CMK (cell line): ENCODE measurements around the gene TCEAL1.
"Not testable (repeated sequence)": the region's sequence is repeated elsewhere in the genome, so short reads cannot be mapped to it uniquely, and the experiment has no call there.

Experiments used
- DNase-seq: peaks from one replicate; pipeline ENCODE4 v3.0.0-alpha.2; 2010; ENCODE audit warnings: low read depth

Gene TCEAL1, protein sequence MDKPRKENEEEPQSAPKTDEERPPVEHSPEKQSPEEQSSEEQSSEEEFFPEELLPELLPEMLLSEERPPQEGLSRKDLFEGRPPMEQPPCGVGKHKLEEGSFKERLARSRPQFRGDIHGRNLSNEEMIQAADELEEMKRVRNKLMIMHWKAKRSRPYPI

DNA sequence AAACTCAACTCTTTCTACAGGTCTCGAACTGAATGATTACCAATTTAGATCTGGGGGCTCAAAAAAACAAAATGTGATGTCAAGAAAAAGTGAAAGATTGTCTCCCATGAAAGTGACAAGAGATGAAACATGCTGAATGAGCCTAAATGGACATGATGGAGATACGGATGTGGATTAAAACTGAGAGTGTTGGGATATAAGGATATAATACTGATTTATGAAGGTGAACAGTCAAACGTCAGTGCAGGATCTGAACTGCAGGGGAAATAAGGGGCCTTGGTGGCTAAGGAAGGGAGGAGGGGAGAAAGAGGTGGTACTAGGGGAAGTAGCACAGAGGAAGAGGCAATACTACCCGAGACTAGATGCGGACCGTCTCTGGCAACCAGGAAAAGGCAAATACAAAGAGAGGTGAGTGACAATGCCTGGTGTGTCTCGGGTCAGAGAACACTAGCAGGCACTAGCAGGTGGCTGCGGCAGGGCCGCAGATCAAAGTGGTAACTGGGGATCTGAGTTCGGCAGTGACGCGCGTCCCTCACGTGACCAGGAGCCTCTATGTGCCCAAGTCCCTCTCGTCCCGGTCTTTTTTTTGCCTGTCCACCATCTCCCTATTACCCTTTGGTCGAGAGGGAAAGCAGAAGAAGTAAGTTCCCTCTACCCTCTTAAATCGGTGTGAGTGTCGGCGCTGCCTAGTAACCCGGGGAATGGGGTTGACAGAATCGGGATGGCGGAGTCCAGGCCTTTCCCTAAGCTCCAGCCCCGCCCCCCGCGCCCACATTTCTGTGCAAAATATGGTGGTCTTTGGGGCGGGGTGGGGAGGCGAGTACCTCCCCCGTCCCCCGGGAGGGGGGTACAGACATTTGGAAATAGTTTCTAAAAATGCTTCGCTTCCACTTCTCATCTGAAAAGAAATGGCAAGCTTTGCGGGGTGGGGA lies at the start of gene TCEAL1:
Gene TCEAL1 (plus strand): TSS at position 590 of the 932 bp plus-strand sequence. CDS start 942 bp downstream, outside the sequence.
- DNase-seq, result no peak

DNA sequence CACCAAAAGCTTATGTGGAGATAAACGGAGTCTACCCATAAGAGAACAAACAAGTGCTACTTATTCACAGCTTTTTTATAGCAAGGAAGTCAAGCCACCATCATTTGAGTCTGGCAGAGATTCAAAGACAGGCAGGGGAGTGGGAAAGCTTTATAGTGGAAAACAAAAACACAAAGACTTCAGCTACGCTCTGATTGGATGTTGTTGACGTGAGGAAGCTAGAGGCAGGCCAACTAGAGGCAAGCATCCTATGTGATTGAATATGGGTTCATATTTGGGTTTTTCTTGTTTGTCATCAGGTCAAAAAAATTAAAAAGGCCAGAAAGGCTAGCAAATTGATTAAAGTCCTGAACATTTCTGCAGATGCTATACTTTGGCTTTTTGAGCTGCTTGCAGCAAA lies 44.2 kb upstream of the TCEAL1 start:
- no peak for DNase-seq

- no peak for DNase-seq
Observed at GRCh38 chrX:103585411-103586313, 43.1 kb upstream of the TCEAL1 start, which contains the start of gene TCEAL4. TSS of gene TCEAL4 (plus strand) at chrX:103585515. CDS start at chrX:103586676, 1,161 bp downstream.

- DNase-seq, result no peak
Observed at GRCh38 chrX:103586314-103586646, 42.5 kb upstream of the TCEAL1 start.

GRCh38 chrX:103586659-103587058 lies 42.1 kb upstream of the TCEAL1 start:
- DNase-seq, result no peak

- DNase-seq, result not testable (repeated sequence)
Observed at GRCh38 chrX:103592295-103592694, 36.5 kb upstream of the TCEAL1 start.

- not testable (repeated sequence) for DNase-seq
Observed at GRCh38 chrX:103595202-103595601, 33.6 kb upstream of the TCEAL1 start.

DNA sequence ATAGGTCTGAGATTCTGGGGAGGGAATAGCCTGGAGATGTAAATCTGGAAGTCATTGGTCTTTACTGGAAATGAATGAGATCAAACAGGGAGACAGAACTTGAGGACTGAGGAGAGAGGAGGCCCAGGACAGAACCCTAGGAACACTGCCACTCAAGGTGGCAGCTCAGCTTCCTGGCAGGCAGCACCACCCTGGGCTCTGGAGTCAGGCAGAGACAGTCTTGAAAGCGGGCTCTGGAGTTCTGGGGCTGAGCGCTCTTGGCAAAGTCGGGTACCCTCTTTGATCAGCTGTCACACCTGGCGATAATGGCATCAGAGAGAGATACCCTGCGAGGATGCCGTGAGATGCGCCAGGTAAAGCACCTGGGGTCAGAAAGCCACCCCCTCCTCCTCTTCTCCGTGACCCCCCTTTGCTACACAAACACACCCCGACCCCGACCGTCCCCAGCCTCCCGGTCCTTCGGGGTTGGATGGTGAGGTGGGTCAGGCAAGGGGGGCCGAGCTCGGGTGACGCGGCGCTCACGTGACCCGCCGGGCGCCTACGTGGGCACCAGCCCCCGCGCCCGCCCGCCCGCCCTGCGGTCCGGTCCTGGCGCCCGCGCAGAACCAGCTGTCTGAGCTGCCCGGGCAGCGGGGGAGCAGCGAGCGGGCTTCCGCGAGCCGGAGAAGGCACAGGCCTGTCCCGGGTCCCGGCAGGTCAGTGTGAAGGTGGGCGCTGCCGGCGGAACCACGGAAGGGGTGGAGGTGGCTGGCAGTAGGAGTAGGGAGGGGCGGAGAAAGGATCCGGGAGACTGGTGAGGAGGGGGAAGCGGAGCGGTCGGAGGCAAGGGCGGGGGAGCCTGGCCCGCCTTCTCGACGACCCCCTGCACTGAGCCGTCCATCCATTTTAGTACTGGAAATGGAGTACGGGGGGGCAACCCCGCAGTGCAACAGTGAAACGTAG lies 21.1 kb upstream of the TCEAL1 start, which contains the start of gene TCEAL3:
Gene TCEAL3 (plus strand): TSS at position 600 of the 942 bp plus-strand sequence. CDS start 1,102 bp downstream, outside the sequence.
- no peak for DNase-seq

DNA sequence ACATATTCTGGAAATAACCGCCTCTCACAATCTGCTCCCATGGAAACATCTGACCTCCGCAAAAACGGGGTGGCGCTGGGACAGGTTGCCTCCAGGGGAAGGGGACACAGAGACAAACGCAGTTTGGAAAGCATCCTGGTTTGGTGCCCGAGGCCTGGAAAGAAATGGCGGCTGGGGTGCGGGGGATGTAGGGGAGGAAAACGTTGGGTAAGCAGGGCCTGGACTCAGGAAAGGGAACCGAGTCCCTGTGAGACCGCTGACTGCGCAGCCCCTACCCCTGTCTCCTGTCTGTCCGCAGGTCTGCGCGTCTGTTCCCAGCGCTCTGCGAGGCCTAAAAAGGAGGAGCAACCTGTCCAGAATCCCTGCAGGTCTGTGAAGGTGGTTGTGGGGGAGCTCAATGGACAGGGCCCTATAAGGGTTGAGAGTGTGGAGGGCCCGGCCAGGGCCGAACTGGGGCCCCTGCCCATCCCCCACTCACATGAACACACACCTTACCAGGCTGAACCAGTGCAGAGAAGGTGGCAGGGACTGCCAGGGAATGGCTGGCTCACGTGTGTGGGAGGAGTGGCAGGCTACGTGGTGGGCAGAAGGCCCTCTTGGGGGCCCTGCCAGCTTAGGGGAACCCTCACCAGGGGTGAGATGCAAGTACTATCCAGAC lies 20.3 kb upstream of the TCEAL1 start:
- no peak for DNase-seq

GRCh38 chrX:103610282-103610681 lies 18.5 kb upstream of the TCEAL1 start:
- DNase-seq, result no peak

DNA sequence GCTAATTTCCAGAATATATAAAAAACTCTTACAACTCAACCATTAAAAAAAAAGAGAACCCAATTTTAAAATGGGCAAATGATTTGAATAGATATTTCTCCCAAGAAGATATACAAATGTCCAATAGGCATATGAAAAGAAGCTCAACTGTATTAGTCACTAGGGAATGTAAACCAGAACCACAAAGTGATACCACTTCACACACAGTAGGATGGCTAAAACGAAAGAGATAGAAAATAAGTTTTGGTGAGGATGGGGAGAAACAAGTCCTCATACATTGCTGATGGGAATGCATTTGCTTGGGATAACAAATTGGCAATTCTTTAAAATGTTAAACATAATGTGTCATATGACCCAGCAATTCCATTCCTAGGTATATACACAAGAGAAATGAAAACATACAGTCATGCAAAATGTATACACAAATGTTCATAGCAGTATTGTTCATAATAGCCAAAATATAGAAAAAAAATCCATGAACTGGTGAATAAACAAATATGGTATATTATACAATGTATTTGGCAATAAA lies 15.3 kb upstream of the TCEAL1 start:
- no peak for DNase-seq

GRCh38 chrX:103614999-103615398 lies 13.8 kb upstream of the TCEAL1 start:
- no peak for DNase-seq

GRCh38 chrX:103615781-103616371 lies 12.9 kb upstream of the TCEAL1 start:
- DNase-seq, result no peak

- no peak for DNase-seq
Observed at GRCh38 chrX:103616676-103617186, 12.0 kb upstream of the TCEAL1 start.

- DNase-seq, result no peak
Observed at GRCh38 chrX:103624111-103624510, 4.7 kb upstream of the TCEAL1 start.

DNA sequence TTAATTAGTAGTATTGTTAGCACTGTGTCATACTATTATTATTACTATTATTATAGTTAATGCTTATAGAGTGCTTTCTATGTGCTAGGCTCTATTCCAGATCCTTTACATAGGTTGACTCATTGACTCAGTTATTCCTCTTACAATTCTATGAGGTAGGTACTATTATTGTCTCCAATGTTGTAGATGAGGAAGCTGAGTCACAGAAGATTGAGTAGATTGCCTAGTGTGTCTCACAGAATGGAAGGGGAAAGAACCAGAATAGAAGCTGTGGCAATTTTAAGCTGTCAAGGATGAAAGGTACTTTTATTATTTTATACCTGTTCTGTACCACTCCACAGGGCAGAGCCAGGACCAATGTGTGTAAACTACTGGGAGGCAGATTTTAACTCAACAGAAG lies 1.9 kb upstream of the TCEAL1 start:
- no peak for DNase-seq

- DNase-seq, result no peak
Observed at GRCh38 chrX:103629318-103630170, 769 bp downstream of the TCEAL1 start.

- DNase-seq, result no peak
Observed at GRCh38 chrX:103630171-103630511, 1.4 kb downstream of the TCEAL1 start.

DNA sequence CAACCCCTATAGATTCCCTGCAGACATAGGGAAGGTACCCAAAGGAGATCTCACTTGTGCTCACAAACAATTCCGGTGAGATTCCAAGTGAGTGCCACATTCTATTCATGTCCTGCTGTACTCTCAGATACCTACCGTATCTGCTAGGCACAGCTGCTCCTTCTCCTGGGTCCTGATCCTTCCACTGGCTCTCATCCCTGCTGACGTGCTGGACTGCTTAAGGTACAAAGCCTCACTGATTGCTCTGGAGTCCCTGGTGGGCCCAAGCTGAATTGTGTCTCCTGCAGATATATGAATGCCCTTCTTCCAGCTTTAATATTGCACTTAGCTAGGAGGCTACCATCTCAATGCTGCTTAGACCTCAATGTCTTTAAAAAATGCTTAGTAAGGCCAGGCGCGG lies 2.4 kb downstream of the TCEAL1 start:
- DNase-seq, result no peak
